ENCODE measurements around the gene BRPF1. TPM values are rescaled to one million over a fixed set of nuclear protein-coding genes. Genes with fewer than 3 reads are reported as not detected.

Gene BRPF1
- total RNA-seq, 1 donor from 2014 or later: 16.3 TPM

GRCh38 chr3:9701711-9702110 lies 29.8 kb upstream of the BRPF1 start:
- DNase-seq (ENCODE audit: low spot score in 2 of 2) (no peak), FAIRE-seq (no peak)

DNA sequence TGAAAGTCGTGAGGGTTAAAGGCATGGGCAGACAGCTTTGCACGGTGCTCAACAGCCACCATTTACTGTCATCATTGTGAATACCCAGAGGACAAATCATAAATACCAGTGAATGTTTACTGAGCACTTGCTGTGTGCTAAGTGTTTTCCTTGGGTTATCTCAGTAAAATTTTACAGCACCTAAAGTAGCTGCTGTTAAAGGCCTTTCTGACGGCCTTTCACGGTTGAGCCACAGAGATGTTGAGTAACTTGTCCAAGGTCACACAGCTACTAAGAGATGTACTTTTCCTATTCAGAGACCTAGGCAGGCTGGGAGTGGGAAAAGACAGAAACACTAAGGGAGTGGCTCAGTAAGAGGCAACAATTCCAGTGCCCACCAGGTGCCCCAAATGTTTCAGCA lies 28.3 kb upstream of the BRPF1 start:
- no peak for FAIRE-seq

DNA sequence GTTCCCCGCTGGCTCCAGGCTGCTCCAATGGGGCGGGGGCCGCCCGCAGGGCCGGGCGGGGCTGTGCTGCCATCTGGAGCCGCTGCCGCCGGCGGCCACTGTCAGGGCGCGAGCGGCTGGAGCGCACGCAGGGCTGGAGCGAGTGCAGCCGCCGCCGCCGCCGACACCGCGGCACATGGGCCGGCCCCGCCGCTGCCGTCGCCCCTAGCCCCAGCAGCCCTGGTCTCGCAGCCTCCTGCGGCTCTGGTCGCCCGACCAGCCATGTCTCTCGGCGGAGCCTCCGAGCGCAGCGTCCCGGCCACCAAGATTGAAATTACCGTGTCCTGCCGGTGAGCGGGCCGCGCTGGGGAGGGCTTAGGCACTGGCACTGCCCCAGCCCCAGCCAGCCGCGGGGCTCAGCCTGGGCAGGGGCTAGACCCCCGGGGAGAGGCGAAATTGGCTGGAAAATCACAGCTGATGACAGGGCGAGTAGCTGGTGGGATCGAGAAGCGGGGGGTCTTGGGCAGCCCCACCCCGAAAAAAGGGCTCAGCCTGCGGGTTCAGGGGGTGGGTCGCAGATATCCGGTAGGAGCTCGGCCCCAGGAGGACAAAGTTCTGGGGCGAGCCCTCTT lies 27.7 kb upstream of the BRPF1 start, which contains the start of gene CPNE9:
Gene CPNE9 (plus strand): TSS at position 98 of the 611 bp plus-strand sequence. CDS start 164 bp downstream, at position 262.
- FAIRE-seq: no peak

More for the DNA sequence above, 28.3 kb upstream of the BRPF1 start:
- no peak for DNase-seq (ENCODE audit: low spot score in 2 of 2)

DNA sequence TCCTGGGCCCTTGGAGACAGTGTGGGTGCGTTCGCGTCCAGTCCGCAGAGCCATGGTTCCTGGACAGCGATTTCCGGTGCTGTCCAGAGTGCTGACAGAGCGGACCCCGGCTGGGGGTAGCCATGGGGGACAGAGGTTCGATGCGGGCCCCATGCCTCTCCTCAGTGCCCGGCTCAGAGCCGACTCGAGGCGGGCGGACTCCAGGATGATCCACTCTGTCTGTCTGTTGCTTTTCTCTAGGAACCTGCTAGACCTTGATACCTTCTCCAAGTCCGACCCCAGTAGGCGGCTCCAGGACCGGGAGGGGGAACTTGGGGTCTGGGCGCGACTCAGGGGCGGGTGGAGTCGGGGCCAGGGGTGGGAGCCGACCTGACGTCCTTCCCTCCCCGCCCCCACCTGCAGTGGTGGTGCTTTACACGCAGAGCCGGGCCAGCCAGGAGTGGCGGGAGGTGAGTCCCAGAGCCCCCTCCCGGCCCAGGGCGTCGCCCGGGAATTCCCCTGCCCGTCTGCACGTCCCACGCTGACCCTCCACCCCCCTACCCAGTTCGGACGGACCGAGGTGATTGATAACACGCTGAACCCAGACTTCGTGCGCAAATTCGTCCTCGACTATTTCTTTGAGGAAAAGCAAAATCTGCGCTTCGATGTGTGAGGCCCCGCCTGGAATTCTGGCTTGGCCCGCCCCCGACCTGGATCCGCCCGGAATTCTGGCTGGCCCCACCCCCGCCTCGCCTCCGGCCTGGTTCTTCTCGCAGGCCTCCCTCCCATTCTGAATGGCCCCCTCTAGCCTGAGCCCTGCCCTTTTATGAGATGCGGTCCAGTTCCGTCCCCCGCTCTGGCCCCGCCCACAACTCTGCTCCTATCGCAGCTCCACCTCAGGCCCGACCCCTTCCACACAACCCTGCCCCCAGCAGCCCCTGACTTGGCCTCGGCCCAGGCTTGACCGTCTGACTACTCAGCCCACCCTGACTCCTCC lies 26.9 kb upstream of the BRPF1 start:
- no peak for FAIRE-seq
- DNase-seq (ENCODE audit: low spot score in 2 of 2): peak; percentile 62

More for the DNA sequence above, 27.7 kb upstream of the BRPF1 start, which contains the start of gene CPNE9:
- peak; percentile 38 to 45 for DNase-seq (ENCODE audit: low spot score in 2 of 2)

DNA sequence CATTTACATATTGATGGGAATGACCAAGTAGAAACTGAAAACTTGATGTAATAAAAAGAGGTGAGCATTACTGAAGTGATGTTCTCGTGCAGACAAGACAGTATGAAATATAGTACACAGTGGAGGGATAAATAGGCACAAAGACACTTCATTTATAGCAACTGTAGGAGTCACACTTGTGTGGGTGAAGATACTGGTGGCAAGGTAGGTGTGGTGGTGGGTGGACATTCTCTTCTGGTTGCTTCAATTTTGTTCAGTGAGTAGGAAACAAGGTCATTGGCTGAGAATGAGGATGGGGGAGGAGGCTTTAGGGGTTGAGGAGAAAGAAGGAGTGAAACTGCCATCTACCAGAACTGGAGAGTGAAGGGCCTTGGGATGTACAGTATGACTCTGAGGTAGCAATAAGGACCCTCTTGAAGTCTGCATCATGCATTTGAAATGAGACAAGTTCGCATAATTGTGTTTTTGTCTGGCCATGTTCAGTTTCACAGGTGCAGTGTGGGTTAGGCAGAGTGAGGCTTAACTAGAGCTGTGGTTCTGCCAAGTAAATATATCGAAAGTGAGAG lies 21.3 kb upstream of the BRPF1 start:
- no peak for FAIRE-seq
- DNase-seq (ENCODE audit: low spot score in 2 of 2): no peak

GRCh38 chr3:9712415-9712814 lies 19.1 kb upstream of the BRPF1 start:
- FAIRE-seq (no peak), DNase-seq (ENCODE audit: low spot score in 2 of 2) (no peak)

DNA sequence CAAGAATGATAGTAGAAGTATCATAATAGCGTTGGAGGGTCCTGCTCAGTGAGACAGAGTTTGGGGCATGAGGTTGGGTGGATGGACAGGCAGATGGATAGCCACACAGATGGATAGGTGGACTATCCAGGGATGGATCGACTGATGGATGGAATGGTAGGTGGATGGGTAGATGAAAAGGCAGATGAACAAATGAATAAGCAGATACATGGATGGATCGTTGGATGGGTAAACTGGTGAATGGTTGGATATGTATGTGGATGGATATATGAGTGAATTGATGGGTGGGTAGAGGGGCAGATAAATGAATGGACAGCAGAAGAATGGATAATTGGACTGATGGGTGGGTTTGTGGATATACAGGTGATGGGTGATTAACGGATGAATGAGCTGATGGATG lies 18.4 kb upstream of the BRPF1 start:
- DNase-seq (ENCODE audit: low spot score in 2 of 2) (no peak), FAIRE-seq (no peak)

- no peak for FAIRE-seq
- DNase-seq (ENCODE audit: low spot score in 2 of 2): no peak
These were observed 16.4 kb upstream of the BRPF1 start for GRCh38 chr3:9715136-9715535.

GRCh38 chr3:9715764-9716437 lies 15.6 kb upstream of the BRPF1 start:
- DNase-seq (ENCODE audit: low spot score in 2 of 2) (peak in 1 of 2 donors; percentile 55), FAIRE-seq (no peak)

GRCh38 chr3:9716801-9717555 lies 14.6 kb upstream of the BRPF1 start:
- FAIRE-seq (no peak), DNase-seq (ENCODE audit: low spot score in 2 of 2) (no peak)

DNA sequence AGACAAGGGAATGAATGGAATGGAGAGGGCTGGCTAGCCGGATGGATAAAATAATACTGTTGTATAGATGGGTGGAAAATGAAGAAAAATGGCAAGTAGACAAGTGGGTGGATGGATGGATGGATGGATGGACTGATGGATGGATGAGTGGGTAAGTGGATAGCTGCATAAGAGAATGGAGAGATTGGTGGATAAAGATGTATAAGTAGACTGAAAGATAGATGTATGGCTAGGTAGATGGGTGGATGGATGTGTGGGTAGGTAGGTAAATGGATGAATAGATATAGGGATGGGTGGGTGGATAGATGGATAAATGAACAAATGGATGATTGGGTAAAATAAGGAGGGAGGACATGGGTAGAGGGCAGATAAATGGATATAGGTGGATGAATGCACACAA lies 14.0 kb upstream of the BRPF1 start:
- no peak for FAIRE-seq
- DNase-seq (ENCODE audit: low spot score in 2 of 2): no peak

- DNase-seq (ENCODE audit: low spot score in 2 of 2): no peak
These were observed 13.4 kb upstream of the BRPF1 start for GRCh38 chr3:9718118-9718517.

DNA sequence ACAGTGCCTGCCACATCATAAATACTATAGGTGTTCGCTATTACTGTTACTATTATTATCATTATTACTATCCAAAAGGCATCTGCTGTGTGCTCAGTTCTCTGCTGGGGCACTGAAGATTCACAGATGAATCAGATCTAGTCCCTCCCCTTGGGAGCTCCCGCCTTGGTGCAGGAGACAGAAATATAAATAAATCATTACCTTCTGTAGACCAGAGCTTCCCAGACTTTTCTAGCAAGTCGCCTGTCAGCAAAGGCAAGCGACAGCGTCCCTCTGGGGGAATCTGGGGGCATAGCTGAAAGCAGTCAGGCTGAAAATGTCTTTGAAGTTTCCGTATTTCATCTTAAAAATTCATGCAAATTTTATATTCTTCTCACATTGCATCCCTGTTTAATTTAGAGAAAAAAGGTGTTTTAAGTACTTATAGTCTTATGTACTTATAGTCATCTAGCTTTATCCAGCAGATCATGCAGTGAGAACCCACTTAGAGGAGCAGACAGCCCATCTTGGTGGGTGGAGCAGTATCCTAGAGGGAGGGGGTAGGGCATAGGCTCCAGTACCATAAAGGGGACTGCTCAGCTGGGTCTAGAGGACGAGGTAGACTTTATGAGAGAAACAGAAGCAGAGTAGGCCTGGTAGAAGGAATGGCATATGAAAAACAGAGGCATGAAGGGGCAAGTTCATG lies 10.4 kb upstream of the BRPF1 start:
- DNase-seq (ENCODE audit: low spot score in 2 of 2): no peak
- no peak for FAIRE-seq

More at GRCh38 chr3:9718118-9718517, 13.4 kb upstream of the BRPF1 start:
- FAIRE-seq: no peak

DNA sequence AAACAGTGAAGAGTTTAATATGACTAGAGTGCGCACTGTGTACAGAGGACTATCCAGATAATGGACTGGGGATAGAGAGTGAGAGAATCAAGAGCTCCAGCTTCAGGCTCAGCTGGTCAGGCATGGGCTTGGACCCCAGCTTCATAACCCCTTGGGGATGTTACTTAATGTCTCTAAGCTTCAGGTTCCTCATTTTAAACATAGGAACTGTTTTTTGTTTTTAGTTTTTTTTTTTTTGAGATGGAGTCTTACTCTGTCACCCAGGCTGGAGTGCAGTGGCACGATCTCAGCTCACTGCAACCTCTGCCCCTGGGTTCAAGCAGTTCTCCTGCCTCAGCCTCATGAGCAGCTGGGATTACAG lies 9.9 kb upstream of the BRPF1 start:
- no peak for FAIRE-seq

GRCh38 chr3:9725775-9726515 lies 5.6 kb upstream of the BRPF1 start:
- FAIRE-seq: no peak

More for the DNA sequence above, 9.9 kb upstream of the BRPF1 start:
- DNase-seq (ENCODE audit: low spot score in 2 of 2): no peak

DNA sequence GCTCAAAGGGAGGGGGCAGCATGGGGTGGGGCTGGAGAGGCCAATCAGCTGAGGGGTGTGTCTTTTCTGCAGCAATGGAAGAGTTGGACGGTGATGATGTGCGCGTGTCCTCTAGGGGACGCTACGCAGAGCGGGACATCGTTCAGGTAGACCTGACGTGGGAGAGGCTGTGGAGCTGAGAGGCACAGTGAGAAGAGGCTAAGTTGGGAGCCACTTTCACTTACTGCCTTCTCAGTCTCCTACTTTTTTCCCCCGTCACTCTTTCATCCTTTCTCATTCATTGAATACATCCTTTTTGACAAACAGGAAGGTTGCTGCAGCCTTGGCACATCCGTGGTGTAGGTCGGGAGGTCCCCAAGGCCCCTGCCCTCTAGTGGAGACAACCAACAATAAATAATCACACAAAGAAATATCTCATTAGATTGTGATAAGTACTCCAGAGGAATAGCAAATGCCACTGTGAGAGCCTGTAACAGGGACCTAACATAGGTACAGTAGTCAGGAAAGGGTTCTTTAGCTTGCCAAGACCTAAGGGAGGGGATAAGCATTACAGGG lies 4.4 kb upstream of the BRPF1 start:
- DNase-seq (ENCODE audit: low spot score in 2 of 2): no peak
- FAIRE-seq: no peak

More at GRCh38 chr3:9725775-9726515, 5.6 kb upstream of the BRPF1 start:
- no peak for DNase-seq (ENCODE audit: low spot score in 2 of 2)

GRCh38 chr3:9727743-9728142 lies 3.8 kb upstream of the BRPF1 start:
- DNase-seq (ENCODE audit: low spot score in 2 of 2) (no peak), FAIRE-seq (no peak)

DNA sequence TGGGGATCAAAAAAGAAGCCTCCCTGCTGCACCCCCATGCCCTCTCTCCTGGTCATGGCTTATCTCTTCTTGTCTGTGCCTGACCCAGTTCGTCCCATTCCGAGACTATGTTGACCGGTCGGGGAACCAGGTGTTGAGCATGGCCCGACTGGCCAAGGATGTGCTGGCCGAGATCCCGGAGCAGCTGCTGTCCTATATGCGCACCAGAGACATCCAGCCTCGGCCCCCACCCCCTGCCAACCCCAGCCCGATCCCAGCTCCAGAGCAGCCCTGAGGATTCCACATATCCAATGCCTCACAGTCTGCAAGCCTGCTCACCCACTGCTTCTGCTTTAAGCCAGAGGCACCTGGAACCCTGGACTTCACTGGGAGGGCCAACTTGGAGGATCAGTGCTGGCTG lies 2.1 kb upstream of the BRPF1 start:
- FAIRE-seq: no peak
- DNase-seq (ENCODE audit: low spot score in 2 of 2): no peak

Measured in frontal cortex (tissue), 4 donors.